Endothelial cell of umbilical vein (primary cell): Measurements from ENCODE around the gene CRYGN. TPM values are rescaled to one million over a fixed set of nuclear protein-coding genes. Genes with fewer than 3 reads are reported as not detected.

Experiments
- BruUV-seq: library from RNA; stranded (reverse); fragments of 400-500 nt; replicated peaks from 2 replicates; lab custom pipeline; 2021; lab: Mats Ljungman, UMichigan
- CTCF ChIA-PET: fragments of 300-600, 350-600 bp; sonication (Branson Sonifier 250); formaldehyde crosslinking; loops from one replicate; lab custom pipeline; 2021; ENCODE audit warnings: antibody characterized with exemption, inconsistent platforms; lab: Charles Lee
- POLR2A ChIA-PET: fragments of 300-600, 350-600 bp; sonication (Branson Sonifier 250); formaldehyde crosslinking; loops from one replicate; lab custom pipeline; 2021; ENCODE audit warnings: antibody characterized with exemption, inconsistent platforms; lab: Charles Lee
- DNase-seq: peaks from one replicate; pipeline ENCODE4 v3.0.0-alpha.2; 2011; ENCODE audit warnings: low read depth, low spot score
- FAIRE-seq: peaks from 2 replicates; lab custom pipeline; 2011; peaks lifted over from hg19 to GRCh38; lab: Jason Lieb, UNC
- H2AFZ ChIP-seq: 2 replicates; pipeline ENCODE4 v1.6.0; 2012; ENCODE audit warnings: low read depth, low read length, control low read depth, inconsistent platforms
- H3K27ac ChIP-seq: 2 replicates; pipeline ENCODE4 v1.5.1; 2011; ENCODE audit warnings: low read depth, mild to moderate bottlenecking, control low read depth, low read length, moderate library complexity; ENCODE audit not compliant: insufficient read depth
- H3K27me3 ChIP-seq, 2 experiments: 2 replicates each; pipeline versions ENCODE4 v1.6.0 to v1.6.1; 2011; ENCODE audit warnings: low read length in 2 of 2, mixed read lengths in 1 of 2; ENCODE audit not compliant: control insufficient read depth in 2 of 2, insufficient read depth in 2 of 2
- H3K36me3 ChIP-seq, 2 experiments: 2 replicates in 1 of 2; 3 replicates in 1 of 2; pipeline ENCODE4 v1.5.1; 2011; ENCODE audit warnings: low read length in 2 of 2, mild to moderate bottlenecking in 1 of 2, moderate library complexity in 1 of 2; ENCODE audit not compliant: control insufficient read depth in 2 of 2, insufficient read depth in 2 of 2; ENCODE audit errors: extremely low read depth in 1 of 2
- H3K4me1 ChIP-seq: 3 replicates; pipeline ENCODE4 v1.5.1; 2011; ENCODE audit warnings: mild to moderate bottlenecking, low read length; ENCODE audit not compliant: control insufficient read depth, insufficient read depth; ENCODE audit errors: extremely low read depth
- H3K4me2 ChIP-seq: 2 replicates; pipeline ENCODE4 v1.6.1; 2011; ENCODE audit warnings: low read length, control low read depth, mixed read lengths; ENCODE audit not compliant: insufficient read depth
- H3K4me3 ChIP-seq, 3 experiments: fragments of 200-600 bp in 1 of 3; sonication (generic), shearing (Covaris generic) in 1 of 3; replicated peaks in 1 of 3; 2 replicates each; pipeline ENCODE4 v1.5.1; 2011 to 2016; ENCODE audit warnings: control low read depth in 3 of 3, low read length in 3 of 3, mild to moderate bottlenecking in 2 of 3, inconsistent platforms in 1 of 3, low read depth in 1 of 3, moderate library complexity in 1 of 3; ENCODE audit not compliant: insufficient read depth in 1 of 3
- H3K79me2 ChIP-seq: 2 replicates; pipeline ENCODE4 v1.6.0; 2012; ENCODE audit warnings: low read length, inconsistent platforms; ENCODE audit not compliant: control insufficient read depth, insufficient read depth
- H3K9ac ChIP-seq: replicated peaks from 2 replicates; pipeline ENCODE3; 2011; ENCODE audit warnings: low read length, control low read depth; ENCODE audit not compliant: insufficient read depth; ENCODE audit errors: extremely low read depth
- H3K9me1 ChIP-seq: replicated peaks from 3 replicates; pipeline ENCODE4 v1.6.0; 2011; ENCODE audit warnings: mild to moderate bottlenecking, low read length; ENCODE audit not compliant: control insufficient read depth, insufficient read depth; ENCODE audit errors: extremely low read depth
- H3K9me3 ChIP-seq: replicated peaks from 2 replicates; pipeline ENCODE4 v1.5.1; 2012; ENCODE audit warnings: low read length, inconsistent platforms; ENCODE audit not compliant: control insufficient read depth, insufficient read depth
- H4K20me1 ChIP-seq: replicated peaks from 2 replicates; pipeline ENCODE3; 2011; ENCODE audit warnings: mild to moderate bottlenecking, low read length; ENCODE audit not compliant: control insufficient read depth, insufficient read depth; ENCODE audit errors: extremely low read depth
- CTCF ChIP-seq, 2 donors: IDR thresholded peaks; 1 replicate in 1 of 2; 2 replicates in 1 of 2; pipeline ENCODE4 v1.5.1; 2011; ENCODE audit warnings: low read length in 2 of 2, mild to moderate bottlenecking in 2 of 2, moderate library complexity in 2 of 2, control low read depth in 1 of 2, inconsistent platforms in 1 of 2, low read depth in 1 of 2; ENCODE audit not compliant: insufficient read depth in 1 of 2; ENCODE audit errors: extremely low read depth in 1 of 2
- EZH2 ChIP-seq: IDR thresholded peaks from 2 replicates; pipeline ENCODE4 v1.6.1; 2012; ENCODE audit warnings: borderline replicate concordance, low read depth, mild to moderate bottlenecking, moderate library complexity, low read length, inconsistent platforms; ENCODE audit not compliant: severe bottlenecking
- FOS ChIP-seq: IDR thresholded peaks from 2 replicates; pipeline ENCODE4 v1.6.1; 2011; ENCODE audit warnings: mild to moderate bottlenecking, low read length, moderate library complexity, borderline replicate concordance; ENCODE audit not compliant: insufficient read depth
- GATA2 ChIP-seq: IDR thresholded peaks from 2 replicates; pipeline ENCODE4 v1.7.0; 2011; ENCODE audit warnings: low read depth, mild to moderate bottlenecking, moderate library complexity, mixed read lengths, low read length; ENCODE audit not compliant: insufficient read length, insufficient read depth
- JUN ChIP-seq: IDR thresholded peaks from 2 replicates; pipeline ENCODE4 v1.6.1; 2011; ENCODE audit warnings: borderline replicate concordance, low read depth; ENCODE audit not compliant: insufficient read length, insufficient read depth
- MAX ChIP-seq: IDR thresholded peaks from 2 replicates; pipeline ENCODE4 v1.6.1; 2011; ENCODE audit not compliant: insufficient read depth, insufficient read length
- MYC ChIP-seq: IDR thresholded peaks from one replicate; pipeline ENCODE4 v1.6.1; 2011; ENCODE audit warnings: mild to moderate bottlenecking, low read depth, low read length
- POLR2A ChIP-seq: IDR thresholded peaks from 2 replicates; pipeline ENCODE4 v1.6.1; 2012; ENCODE audit warnings: low read depth, mild to moderate bottlenecking, control low read depth, low read length
- POLR2AphosphoS5 ChIP-seq: IDR thresholded peaks from 2 replicates; pipeline ENCODE4 v1.6.1; 2012; ENCODE audit warnings: low read depth, mild to moderate bottlenecking, control low read depth, low read length, moderate library complexity; ENCODE audit not compliant: insufficient read depth
- dilution Hi-C: fragments of 300-500 bp; cut with MboI; formaldehyde crosslinking; loops from one replicate; pipeline ENCODE4 v1.15.0; 2019; ENCODE audit warnings: low sequenced_read_pairs; ENCODE audit not compliant: extremely low pct_ligation_motif_present
- intact Hi-C: fragments of 100-400 bp; cut with micrococcal nuclease; formaldehyde crosslinking; loops from one replicate; pipeline ENCODE4 v1.10.0; 2022
- polyA plus RNA-seq, 4 experiments: library from polyadenylated mRNA; depleted of rRNA in 3 of 4; stranded (reverse) in 3 of 4; unstranded in 1 of 4; fragments of >200 nt; gene quantifications; 2 replicates each; pipeline versions ENCODE4 v1.2.1 to v1.2.3, GENCODE V29; 2011 to 2012; ENCODE audit warnings: missing spikeins in 1 of 4
- total RNA-seq: library from RNA; stranded (reverse); gene quantifications from 2 replicates; pipeline ENCODE4 v1.2.3, GENCODE V29; 2021

Gene CRYGN
- total and polyA plus RNA-seq, 2 donors (not counting 3 experiments of a cell fraction or from before 2014, with no cell fraction given), result not detected

GRCh38 chr7:151436446-151437158 is 3.3 kb downstream of the CRYGN start:
- H3K4me2 ChIP-seq, result no peak overlapping the region
- ChIA-PET POLR2A (no interaction called here), CTCF (interaction anchor here (2.8 kb wide), 1 partner anchor 12 kb away, joined by 21 read pairs; no protein-coding TSS in a partner anchor)
- intact Hi-C loops, result no loop called here
- DNase-seq (no peak), FAIRE-seq (no peak)
- no peak for TF ChIP-seq FOS
- no peak for TF ChIP-seq JUN
- TF ChIP-seq CTCF (IDR thresholded peaks at IDR 0.05; ENCODE audit: extremely low read depth in 1 of 2, insufficient read depth in 1 of 2, low read depth in 1 of 2, low read length in 2 of 2), result no peak
- no peak for TF ChIP-seq POLR2AphosphoS5
- TF ChIP-seq GATA2, result no peak
- no peak for TF ChIP-seq MAX
- TF ChIP-seq POLR2A, result no peak
- no peak for TF ChIP-seq EZH2
- TF ChIP-seq MYC, result no peak
- no peaks in the 10 kb centered on the region for H3K36me3 ChIP-seq
- no TSS peak for BruUV-seq
- no peaks in the 10 kb centered on the region for H3K79me2 ChIP-seq
- H3K27ac ChIP-seq, result no peak overlapping the region
- peaks cover 18 to 27% of the 10 kb centered on the region in 2 experiments for H3K27me3 ChIP-seq
- no peaks in the 10 kb centered on the region for H3K9me1 ChIP-seq
- no peak overlapping the region for H3K9ac ChIP-seq
- no peaks in the 10 kb centered on the region for H3K4me1 ChIP-seq
- H3K9me3 ChIP-seq, result no peaks in the 10 kb centered on the region
- dilution Hi-C loops, result no loop called here
- no peak overlapping the region for H3K4me3 ChIP-seq
- H2AFZ ChIP-seq, result no peak overlapping the region
- no peaks in the 10 kb centered on the region for H4K20me1 ChIP-seq
